IPS DF 4.7 (cell line): ENCODE results near the gene ADGB.
"Not testable (repeated sequence)": the region's sequence is repeated elsewhere in the genome, so short reads cannot be mapped to it uniquely, and the experiment has no call there.

ENCODE experiments used
- DNase-seq: peaks from one replicate; pipeline ENCODE4 v3.0.0-alpha.2; 2013; ENCODE audit warnings: low spot score; ENCODE audit errors: extremely low read depth

The ADGB gene

DNA sequence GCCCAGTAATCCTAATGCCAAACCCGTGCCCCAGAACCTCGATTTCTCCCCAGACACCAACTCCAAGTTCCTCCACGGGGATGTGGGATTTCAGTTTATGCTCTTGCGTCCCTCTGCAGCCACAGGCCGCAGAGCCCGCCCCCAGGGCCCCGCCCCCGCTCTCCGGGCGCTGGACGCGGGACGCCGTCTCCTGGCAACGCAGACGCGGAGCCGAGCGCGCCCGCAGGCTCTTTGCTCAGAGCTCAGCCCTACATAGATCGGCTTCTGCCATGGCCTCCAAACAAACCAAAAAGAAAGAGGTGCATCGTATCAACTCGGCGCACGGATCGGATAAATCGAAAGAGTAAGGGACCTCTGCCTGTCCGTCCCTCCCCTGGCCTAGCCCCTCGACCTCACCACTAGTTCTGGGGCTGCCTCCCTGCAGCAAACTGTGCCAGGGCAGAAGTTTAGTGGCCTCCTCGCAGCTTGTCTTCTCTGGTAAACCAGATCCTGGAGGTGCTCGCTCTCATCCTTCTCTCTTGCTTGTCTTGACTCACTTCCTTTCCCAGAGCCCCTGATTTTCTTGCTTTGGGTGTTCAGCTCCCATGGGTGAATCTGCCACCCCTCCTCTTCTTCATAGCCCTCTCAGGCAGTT is at the start of gene ADGB:
Gene ADGB, plus strand, starts transcription at position 201 of the 634 bp plus-strand sequence. Its CDS starts 69 bp downstream, at position 270.
- DNase-seq: peak; percentile 16

DNA sequence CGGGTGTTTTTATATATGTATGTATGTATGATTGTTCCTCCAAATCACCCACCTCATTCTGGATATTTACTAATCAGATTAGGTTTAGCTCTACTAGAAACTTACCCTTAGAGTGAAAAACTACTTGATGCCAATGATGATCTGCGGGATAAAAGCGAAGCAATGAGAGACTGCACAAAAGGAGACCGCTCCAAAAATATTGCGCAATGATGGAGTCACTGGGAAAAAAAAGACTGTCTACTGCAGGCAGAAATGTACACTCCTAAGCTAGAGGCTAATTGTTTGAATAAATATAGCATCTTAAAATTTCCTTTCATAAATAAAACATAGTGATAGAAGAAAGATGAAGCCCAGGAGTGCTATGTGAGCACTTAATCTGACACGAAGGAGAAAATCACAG is 47.9 kb upstream of the ADGB start:
- DNase-seq: no peak

DNA sequence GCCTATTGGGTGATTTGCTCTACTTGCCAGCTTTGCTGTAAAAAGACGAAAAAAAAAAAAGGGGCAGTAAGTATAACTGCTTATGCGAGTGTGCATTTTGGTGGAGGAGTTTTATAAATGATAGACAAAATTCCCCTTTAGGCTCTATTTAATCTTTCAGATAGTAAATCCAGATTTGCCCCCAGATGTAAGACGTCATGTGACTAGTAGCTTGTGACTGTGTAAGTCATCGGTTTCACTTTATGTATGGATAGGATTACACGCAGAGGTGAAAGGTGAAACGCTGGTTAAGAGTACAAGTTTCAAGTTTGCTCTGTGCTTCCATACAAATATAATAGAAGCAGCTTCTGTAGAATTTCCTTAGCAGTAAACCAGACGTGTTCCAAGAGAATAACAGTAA is 47.2 kb upstream of the ADGB start:
- no peak for DNase-seq

DNA sequence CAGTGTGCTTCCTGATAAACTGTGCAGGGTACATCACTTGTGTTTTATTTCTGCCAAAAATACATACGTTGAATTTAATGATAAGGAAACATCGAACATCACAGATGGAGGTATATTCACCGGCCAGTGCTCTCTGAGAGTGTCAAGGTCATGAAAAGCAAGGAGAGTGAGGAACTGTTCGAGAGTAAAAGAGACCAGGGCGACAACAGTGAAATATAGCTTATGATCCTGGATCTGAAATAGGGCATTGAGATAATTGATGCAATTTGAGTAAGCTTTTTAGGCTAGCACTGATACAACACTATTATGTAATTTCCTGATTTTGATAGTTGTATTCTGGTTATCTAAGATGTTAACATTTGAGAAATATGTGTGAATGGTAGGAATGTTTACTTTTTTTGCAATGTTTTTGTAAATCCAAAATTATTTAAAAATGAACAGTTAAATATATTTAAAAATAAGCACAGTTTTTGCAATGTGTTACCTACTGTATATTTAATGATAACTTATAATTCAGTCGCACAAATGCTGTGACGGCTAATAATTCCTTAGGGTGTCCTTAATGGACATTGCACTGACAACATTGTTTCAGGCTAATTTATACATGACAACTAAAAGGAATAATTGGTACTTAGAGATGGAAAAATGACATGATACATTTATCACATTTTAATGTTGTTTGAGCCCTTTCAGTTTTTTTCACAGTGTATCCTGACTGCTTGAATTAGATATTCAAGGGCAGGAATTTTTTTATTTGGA is 45.2 kb upstream of the ADGB start:
- no peak for DNase-seq

DNA sequence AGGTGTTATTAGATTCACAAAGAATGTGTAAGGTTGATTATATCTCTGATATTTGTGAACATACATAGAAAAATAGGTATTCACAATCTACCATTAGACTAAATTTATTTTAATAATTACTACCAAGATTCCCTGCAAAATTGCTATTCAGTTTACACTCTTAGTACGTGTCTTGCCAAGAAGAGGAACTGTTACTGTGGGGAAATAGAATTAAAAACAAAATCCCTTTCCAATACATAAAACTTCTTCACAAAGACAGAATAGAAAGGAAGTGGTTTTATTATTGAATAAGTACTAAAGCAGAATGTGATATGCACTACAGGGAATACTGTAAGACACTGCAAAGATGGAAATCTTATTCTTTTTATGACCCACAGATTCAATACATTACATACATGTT is 38.2 kb upstream of the ADGB start:
- DNase-seq: no peak

DNA sequence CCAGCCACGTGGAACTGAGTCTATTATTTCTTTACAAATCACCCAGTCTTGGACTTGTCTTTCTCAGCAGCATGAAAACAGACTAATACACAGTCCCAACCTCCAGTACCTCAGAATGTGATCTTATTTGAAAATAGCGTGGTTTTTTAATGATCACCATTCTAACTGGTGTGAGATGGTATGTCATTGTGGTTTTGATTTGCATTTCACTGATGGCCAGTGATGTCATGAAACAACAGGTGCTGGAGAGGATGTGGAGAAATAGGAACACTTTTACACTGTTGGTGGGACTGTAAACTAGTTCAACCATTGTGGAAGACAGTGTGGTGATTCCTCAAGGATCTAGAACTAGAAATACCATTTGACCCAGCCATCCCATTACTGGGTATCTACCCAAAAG is 32.1 kb upstream of the ADGB start:
- not testable (repeated sequence) for DNase-seq

DNA sequence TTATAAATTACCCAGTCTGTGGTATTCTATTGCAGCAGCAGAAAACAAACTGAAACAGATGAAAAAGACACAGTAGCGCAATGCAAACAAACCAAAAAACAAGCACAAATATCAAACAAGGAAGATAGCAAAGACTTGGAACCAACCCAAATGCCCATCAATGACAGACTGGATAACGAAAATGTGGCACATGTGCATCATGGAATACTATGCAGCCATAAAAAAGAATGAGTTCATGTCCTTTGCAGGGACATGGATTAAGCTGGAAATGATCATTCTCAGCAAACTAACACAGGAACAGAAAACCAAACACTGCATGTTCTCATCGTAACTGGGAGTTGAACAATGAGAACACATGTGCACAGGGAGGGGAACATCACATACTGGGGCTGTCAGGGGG is 30.2 kb upstream of the ADGB start:
- DNase-seq: not testable (repeated sequence)

DNA sequence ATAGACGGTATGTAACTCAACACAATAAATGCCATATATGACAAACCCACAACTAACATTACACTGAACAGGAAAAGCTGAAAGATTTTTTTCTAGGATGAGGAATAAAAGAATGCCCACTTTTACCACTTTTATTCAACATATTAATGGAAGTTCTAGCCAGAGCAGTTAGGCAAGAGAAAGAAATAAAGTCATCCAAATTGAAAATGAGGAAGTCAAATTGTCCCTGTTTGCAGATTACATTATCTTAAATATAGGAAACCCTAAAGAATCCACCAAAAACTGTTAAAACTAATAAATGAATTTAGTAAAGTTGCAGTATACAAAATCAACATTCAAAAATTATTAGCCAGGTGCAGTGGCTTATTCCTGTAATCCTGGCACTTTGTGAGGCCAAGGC is 24.6 kb upstream of the ADGB start:
- DNase-seq: no peak

DNA sequence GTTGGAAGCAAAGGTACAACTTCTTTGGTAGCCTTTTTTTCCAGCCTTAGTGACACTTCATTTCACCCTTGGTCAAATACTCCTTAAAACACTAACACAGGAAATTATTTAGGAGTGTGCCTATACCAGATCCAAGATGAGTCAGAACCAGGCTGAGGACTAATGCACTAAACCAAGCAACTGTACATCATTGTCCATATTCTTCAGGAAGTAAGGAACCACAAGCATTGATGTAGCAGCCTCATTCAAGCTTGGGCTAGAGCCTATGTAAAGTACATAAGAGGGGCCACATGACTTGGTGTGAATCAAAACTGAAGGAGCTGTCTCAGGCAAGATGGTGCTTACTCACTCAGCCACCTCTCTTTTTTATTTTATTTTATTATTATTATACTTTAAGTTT is 20.7 kb upstream of the ADGB start:
- DNase-seq: no peak

DNA sequence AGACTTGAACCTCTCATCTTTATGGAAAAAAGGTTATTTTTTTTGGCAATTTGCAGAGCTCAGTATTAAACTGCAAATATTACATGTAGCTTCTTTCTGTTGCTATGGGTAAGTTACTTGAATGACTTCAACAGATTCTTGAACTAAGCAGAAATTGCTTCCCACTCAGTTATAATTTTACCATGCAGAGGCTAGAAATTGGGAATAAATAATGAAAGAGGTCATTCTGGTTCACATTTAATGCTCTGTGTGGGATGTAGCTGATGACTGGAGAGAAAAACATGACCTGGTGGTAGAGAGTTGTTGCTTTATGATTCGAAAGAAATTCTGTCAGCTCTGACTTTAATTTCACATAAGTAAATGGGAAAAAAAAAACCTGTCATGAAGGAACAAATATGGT is 16.8 kb upstream of the ADGB start:
- DNase-seq: no peak

DNA sequence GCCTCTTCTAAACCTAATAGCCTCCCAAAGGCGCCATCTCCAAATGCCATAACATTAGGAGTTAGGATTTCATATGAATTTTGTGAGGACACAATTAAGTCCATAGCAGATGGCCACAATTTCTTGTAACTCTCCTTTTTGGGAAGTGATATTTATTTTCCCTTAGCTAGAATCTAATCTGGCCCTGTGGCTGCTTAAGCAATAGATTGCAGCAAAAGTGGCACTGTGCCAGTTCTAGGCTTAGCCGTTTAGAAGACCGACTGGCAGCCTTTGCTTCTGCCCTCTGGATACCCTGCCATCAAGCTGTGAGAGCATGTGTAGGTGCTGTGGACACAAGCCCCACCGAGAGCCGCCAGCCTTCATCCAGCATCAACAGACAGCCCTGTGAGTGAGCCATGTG is 15.9 kb upstream of the ADGB start:
- DNase-seq: no peak

DNA sequence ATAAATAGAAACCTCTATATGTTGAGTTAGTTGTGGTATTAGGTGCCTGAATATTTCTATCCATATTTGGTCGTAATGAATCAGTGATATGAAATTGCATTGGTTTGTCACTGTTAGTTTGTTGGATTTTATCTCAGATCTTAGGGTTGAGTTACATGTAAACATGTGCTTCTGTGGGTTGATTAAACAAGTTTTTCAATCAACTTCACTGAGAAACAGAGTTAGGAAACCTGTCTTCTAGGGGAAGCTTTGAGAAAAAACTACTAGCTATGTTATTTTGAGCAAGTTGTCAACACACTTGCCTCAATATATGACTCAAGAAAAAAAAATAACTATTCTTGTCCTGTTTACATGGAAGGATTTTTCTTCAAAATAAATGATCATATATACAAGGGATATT is 14.8 kb upstream of the ADGB start:
- DNase-seq: no peak

DNA sequence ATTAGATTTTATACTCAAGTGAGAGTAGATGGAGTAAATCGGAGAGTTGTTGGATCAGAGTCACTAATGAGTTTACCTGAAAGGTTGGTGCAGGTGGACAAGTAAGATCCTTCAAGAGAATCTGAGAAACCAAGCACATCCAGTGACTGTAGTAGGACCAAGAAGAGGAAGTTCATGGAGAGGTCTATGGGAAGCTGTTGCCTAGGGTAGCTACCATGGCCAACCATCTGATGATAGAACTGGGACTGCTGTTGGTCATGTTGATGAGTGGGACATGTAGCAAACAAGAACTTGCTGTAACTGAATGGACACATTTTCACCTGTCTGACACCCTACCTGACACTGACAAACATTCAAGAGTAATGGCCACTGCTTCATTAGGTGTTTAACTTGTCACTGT is 11.3 kb upstream of the ADGB start:
- no peak for DNase-seq

DNA sequence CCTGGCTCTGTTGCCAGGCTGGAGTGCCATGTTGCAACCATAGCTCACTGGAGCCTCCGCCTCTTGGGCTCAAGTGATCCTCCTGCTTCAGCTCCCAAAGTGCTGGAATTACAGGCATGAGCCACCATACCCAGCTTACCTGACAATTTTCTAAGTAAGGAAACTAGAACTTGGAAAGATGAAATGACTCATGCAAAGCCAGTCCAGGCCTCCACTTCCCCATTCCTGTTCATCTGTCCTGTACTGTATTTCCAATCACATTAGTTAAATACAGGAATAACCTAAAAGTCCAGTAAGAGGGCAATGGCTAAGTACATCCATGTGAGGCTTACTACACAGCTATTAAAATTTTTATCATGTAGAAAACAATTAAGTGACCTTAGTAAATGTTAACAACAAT is 8.3 kb upstream of the ADGB start:
- no peak for DNase-seq

DNA sequence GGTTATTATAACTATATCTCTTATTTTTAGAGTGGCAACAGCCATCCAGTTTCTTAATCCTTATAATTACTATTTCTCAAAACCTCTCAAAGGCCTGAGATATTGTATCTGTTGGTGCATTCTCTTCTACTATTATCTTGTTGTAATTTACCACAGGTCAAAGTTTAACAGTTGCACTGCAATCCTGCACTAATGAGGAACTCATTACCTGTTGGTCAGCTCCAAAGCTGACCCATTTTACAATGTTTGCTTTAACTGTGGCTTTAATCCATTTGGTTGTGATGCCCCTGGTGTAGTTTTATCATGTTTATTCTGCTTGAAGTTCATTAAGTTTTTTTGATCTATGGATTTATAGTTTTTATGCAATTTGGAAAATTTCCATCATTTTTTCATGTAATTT is 6.3 kb upstream of the ADGB start:
- DNase-seq: no peak

DNA sequence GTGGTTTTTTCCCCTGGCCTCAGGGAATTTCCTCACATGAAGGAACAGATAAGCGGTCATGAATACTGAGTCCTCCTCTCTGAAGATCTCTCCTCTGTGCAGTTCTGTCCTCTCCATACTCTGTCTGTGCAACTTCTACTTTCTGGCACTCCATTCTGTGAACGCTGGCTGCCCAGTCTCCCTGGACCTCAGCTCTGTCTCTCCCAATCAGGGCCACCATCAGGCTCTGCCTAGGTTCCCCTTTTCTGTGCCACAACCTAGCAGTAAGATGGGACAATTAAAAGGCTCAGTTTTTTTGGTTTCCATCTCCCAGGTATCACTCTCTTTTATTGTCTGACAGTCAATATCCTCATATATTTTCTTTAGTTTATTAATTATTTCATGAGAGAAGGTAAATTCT is 4.8 kb upstream of the ADGB start:
- DNase-seq: no peak

DNA sequence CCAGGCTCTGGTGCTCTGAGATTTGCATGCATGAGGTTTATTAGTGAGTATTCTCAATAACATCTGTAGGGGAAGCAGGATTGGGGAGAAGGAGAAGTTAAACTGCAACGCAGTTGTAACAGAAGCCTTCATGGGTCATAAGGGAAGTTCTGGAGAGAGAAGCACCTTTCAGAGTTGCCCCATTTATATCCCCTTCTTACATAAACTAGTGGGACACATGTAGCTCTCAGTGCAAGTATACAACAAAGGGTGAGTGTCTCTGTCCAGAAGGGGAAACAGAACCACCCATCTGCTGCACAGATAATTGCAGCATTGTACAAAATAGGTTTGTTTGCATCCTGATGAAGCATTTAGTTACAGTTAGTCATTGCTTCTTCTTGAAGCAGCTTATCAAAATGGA is 4.3 kb upstream of the ADGB start:
- DNase-seq: no peak

DNA sequence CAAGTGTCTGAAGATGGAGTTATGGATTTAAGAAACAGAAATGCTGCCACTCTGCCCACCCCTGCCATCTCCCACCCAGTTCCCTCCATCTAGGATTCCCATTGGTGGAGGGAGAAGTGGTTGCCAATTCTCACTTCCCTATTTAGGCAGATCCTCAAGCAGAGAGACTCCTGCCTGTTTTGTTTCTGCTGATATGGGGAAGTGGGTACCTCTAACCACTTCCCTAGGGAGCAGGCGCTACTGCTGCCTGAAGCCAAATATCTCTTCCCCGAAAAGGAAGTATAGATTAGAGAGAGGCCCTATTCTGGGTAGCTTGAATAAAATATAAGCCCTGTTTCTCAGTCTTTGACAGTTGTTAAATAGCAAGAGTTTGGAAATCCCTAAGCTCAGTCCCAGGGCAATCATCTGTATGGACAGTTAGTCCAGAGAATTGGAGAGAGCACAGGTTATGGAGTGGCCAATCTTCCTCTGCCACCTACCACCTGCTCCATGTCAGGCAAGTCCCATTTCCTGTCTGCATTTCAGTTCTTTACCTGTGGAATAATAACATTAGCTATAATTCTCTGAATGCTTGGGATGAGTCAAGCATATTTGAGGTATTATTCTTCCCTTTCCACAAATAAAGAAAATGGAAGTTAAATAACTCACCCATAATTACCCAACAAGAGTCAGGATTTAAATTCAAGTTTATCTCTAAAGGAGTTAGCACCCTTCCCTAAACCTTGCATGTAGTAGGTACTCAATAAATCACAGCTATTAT is 2.6 kb upstream of the ADGB start:
- DNase-seq: no peak

DNA sequence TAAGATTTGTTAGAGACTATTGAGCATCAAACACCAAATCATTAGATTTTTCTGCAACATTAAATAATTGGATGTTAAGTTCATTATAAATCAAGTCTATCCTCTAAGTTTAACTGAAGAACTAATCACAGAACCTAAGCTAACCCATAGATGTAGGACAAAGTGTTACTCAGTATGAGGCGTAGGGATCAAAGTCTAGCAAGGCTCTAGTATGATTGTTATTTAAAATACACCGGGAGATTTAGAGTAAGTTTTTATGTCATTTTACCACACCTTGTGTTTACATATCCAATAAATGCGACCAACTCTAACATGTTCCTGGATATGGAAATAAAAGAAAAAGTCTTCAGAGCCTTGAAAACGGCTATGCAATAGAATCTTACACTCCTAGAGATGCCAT is 2.6 kb downstream of the ADGB start:
- DNase-seq: no peak

DNA sequence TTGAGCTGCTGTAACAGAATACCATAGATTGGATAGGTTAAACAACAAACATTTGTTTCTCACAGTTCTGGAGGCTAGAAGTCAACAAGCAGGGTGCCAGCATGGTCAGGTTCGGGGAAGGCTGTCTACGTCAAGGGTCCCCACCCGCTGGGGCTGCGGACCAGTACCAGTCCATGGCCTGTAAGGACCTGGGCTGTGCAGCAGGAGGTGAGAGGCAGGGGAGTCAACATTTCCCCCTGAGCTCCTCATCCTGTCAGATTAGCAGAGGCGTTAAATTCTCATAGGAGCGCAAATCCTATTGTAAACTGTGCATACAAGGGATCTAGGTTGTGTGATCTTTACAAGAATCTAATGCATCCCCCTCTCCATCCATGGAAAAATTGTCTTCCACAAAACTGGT is 3.8 kb downstream of the ADGB start:
- DNase-seq: no peak

DNA sequence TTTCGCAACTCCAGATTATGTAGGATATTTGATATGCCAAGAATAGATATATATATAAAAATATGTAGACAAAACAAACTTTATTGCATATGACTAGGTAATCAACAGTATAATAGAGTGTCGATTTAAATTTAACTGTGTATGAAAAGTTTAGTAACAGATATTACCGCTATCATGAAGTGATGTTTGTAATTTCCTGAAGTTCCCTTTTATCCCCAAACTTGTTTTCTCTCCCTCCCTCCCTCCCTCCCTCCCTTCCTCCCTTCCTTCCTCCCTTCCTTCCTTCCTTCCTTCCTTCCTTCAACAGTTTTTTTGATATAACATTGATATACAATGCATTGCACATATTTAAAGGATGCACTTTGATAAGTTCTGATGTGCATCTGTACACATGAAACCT is 15.2 kb downstream of the ADGB start:
- DNase-seq: no peak

DNA sequence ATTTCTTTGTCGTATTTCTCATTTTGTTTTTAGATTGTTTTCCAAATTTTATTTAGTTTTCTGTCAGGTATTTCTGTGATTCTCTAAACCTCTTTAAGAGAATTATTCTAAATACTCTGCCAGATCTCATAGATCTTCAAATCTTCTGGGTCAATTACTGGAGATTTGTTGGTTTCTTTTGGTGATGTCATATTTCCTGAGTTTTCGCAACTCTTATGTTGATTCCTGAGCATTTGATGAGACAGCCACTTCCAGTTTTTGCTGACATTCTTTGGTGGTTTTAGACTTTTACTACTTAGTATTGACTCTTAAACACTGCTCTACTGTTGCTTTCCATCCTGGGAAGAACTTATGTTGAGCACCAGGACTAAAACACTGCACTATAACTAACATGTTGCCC is 21.9 kb downstream of the ADGB start:
- no peak for DNase-seq

DNA sequence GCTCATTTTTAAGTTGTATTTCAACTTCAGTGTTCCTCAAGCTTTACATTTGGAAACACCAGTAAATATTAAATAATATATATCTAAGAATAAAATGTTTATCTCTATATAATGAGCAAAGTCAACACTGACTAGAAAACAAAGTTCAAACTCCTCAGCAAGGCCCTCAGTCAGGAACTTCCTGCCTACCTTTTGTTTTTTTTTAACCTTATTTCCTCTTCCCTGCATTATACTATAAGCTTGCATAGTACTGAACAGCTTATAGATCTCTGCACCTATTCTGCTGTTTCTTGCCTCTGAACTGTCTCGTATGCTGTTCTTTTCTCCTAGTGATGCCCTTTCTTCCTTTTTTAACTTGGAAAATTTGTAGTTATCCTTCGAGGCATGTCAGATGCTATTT is 29.6 kb downstream of the ADGB start:
- no peak for DNase-seq
